Lower leg skin (tissue), 3 donors: ENCODE results near the gene LDB3.

Experiments used
- CTCF ChIP-seq, 3 donors: fragments of 450-650 bp; IDR thresholded peaks; one replicate each; pipeline ENCODE4 v1.5.1; 2016; ENCODE audit warnings: antibody characterized with exemption in 3 of 3, mild to moderate bottlenecking in 3 of 3, moderate library complexity in 2 of 3
- POLR2A ChIP-seq, 2 donors: fragments of 450-650 bp; IDR thresholded peaks; one replicate each; pipeline ENCODE4 v1.6.1; 2016 to 2017; ENCODE audit warnings: antibody characterized with exemption in 2 of 2, mild to moderate bottlenecking in 1 of 2, moderate library complexity in 1 of 2

- no peak for TF ChIP-seq CTCF (IDR thresholded peaks at IDR 0.05)
- no peak for TF ChIP-seq POLR2A (IDR thresholded peaks at IDR 0.05)
These were observed 14.4 kb downstream of the LDB3 start for GRCh38 chr10:86682675-86683074.
